Brain microvascular endothelial cell (primary cell): ENCODE results near the gene EEFSEC.

Experiments
- DNase-seq: peaks from one replicate; pipeline ENCODE4 v3.0.0-alpha.2; 2020
- H3K27ac ChIP-seq: fragments of 250-450 bp; sonication (Bioruptor Pico); 2 replicates; pipeline ENCODE4 v1.5.1; 2020; ENCODE audit warnings: mild to moderate bottlenecking, moderate library complexity
- H3K27me3 ChIP-seq: fragments of 250-450 bp; sonication (Bioruptor Pico); replicated peaks from 2 replicates; pipeline ENCODE4 v1.5.1; 2020; ENCODE audit warnings: mild to moderate bottlenecking
- H3K36me3 ChIP-seq: fragments of 250-450 bp; sonication (Bioruptor Pico); replicated peaks from 2 replicates; pipeline ENCODE4 v1.5.1; 2020; ENCODE audit warnings: mild to moderate bottlenecking
- H3K4me3 ChIP-seq: 2 replicates; pipeline ENCODE4 v1.5.1; 2011; ENCODE audit warnings: low read depth, mild to moderate bottlenecking, control low read depth, low read length, moderate library complexity
- in situ Hi-C: cut with HindIII; loops from 2 replicates; pipeline ENCODE4 v1.10.0; 2017; ENCODE audit warnings: low sequenced_read_pairs, low pct_ligation_motif_present
- TF ChIP-seq, protein P1 (sequence below): IDR thresholded peaks from 2 replicates; pipeline ENCODE4 v1.5.1; 2011; ENCODE audit warnings: low read depth, mild to moderate bottlenecking, moderate library complexity, low read length, control low read depth, inconsistent platforms; ENCODE audit errors: missing control alignments

The EEFSEC gene

DNA sequence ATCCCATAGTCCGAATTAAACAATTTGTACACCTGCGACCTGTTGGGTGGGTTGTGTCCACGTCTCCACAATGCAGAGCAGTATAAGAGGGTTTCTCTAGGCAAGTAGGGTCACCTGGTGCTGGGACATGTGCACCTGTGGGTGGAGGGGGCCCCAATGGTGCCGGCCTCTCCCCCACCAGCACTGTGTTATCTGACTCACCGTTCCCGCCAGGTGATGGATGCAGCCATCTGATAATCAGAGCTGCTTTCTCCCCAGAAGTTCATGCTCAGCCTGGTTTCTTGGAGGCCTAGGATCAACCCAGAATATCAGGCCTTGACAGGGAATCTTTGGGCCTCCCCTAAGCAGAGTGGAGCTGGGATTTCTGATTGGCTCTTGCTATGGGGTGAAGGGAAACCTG is 227.4 kb downstream of the EEFSEC start:
- Histone ChIP-seq H3K4me3 (no peak overlapping the region), H3K27ac (no peak overlapping the region), H3K27me3 (no peaks in the 10 kb centered on the region), H3K36me3 (no peaks in the 10 kb centered on the region)
- in situ Hi-C loops = no loop called here
- no peak for DNase-seq
- TF ChIP-seq, protein P1, sequence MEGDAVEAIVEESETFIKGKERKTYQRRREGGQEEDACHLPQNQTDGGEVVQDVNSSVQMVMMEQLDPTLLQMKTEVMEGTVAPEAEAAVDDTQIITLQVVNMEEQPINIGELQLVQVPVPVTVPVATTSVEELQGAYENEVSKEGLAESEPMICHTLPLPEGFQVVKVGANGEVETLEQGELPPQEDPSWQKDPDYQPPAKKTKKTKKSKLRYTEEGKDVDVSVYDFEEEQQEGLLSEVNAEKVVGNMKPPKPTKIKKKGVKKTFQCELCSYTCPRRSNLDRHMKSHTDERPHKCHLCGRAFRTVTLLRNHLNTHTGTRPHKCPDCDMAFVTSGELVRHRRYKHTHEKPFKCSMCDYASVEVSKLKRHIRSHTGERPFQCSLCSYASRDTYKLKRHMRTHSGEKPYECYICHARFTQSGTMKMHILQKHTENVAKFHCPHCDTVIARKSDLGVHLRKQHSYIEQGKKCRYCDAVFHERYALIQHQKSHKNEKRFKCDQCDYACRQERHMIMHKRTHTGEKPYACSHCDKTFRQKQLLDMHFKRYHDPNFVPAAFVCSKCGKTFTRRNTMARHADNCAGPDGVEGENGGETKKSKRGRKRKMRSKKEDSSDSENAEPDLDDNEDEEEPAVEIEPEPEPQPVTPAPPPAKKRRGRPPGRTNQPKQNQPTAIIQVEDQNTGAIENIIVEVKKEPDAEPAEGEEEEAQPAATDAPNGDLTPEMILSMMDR = no peak

DNA sequence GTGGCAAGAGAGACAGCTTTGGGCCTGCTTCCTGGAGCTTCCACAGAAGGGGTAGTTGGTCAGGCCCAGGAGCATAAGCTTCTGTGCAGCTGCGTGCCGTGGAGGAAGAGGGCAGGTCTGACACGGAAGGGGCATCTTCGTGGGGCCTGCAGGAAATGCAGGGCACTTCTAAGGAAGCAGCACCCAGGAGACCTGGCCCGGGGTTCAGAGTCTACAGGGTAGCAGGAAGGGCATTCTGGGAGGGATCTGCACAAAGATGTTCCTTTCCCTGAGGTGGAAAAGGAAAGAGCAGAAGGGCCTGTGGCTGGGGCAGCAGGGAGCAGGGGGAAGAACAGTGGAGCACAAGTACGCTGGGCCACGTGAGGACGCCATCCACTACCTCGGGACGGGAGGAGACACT is 228.3 kb downstream of the EEFSEC start:
- H3K36me3 ChIP-seq = no peaks in the 10 kb centered on the region
- no peak for DNase-seq
- no peak overlapping the region for H3K4me3 ChIP-seq
- in situ Hi-C loops = no loop called here
- H3K27ac ChIP-seq = no peak overlapping the region
- TF ChIP-seq, protein P1 = no peak
- H3K27me3 ChIP-seq = no peaks in the 10 kb centered on the region

DNA sequence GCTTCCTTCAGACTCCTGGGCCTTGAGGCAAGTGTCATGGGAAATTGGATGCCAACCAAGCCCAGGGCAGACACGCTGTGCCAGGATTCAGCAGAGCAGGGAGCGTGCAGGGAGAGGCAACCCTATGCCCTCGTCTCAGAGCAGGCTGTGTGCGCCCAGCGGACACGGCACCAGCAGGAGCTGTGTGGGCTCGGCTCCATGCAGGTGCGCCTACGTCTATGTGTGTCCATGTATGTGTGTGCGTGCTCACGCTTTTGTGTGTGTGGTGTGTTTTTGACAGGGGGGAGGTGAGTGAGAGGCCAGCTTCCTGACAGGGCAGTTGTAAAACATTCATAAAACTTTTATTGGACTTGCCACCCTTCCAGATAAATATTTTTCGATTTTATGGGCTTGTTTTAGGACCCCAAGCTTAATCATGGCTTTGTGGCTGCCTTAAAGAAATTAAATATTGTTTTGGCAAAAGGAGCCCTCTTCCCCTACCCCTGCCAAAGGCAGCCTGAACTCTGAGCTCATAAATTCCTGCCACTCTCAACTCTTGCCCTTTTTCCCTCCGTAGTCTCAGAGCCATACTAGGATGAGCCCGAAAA is 229.0 kb downstream of the EEFSEC start:
- H3K36me3 ChIP-seq = no peaks in the 10 kb centered on the region
- in situ Hi-C loops = no loop called here
- H3K27me3 ChIP-seq = no peaks in the 10 kb centered on the region
- no peak overlapping the region for H3K27ac ChIP-seq
- H3K4me3 ChIP-seq = no peak overlapping the region
- TF ChIP-seq, protein P1 = no peak
- no peak for DNase-seq

DNA sequence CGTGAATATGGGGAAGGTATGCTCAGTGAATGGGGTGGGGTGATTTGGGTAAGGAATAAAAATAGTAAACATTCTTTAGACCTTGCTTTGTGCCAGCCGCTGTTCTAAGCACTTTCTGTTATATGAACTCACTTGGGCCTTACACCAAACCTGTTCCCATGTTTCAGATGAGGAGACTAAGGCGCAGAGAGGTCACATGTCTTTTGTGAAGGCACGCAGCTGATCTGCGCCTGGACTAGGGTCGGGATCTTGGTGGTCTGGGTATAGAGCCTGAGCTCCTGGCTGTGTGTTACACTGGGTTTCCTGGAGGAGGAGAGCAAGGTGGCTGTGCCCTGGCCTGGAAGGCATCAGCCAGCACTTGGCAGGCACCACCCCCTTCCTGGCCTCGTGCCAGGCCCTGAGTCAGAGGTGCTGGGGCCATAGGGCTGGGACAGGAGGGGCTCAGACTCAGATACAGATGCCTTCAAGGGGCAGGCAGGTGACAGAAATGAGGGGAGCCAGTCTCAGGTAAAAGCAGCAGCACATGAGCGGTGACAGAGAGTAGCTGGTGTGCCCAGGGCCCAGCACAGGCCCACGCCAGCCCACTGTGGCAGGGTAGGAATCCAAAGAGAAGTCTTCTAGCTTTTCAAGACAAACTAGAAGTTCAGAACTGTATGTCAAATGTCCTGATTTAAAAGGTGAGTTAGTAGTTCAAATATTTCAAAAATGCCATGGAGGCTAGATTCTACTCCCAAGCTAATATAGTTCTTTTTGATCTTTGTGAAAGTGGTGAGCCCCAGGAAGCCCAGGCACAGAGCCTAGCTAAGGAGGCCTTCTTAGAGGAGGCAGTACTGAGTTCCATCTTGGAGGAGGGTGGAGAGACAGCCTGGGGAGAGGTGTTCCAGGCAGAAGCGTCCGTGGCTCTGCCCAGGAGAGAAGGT is 230.3 kb downstream of the EEFSEC start:
- in situ Hi-C loops = no loop called here
- H3K27me3 ChIP-seq = no peaks in the 10 kb centered on the region
- DNase-seq = no peak
- H3K36me3 ChIP-seq = no peaks in the 10 kb centered on the region
- H3K27ac ChIP-seq = no peak overlapping the region
- no peak overlapping the region for H3K4me3 ChIP-seq
- TF ChIP-seq, protein P1 = no peak

DNA sequence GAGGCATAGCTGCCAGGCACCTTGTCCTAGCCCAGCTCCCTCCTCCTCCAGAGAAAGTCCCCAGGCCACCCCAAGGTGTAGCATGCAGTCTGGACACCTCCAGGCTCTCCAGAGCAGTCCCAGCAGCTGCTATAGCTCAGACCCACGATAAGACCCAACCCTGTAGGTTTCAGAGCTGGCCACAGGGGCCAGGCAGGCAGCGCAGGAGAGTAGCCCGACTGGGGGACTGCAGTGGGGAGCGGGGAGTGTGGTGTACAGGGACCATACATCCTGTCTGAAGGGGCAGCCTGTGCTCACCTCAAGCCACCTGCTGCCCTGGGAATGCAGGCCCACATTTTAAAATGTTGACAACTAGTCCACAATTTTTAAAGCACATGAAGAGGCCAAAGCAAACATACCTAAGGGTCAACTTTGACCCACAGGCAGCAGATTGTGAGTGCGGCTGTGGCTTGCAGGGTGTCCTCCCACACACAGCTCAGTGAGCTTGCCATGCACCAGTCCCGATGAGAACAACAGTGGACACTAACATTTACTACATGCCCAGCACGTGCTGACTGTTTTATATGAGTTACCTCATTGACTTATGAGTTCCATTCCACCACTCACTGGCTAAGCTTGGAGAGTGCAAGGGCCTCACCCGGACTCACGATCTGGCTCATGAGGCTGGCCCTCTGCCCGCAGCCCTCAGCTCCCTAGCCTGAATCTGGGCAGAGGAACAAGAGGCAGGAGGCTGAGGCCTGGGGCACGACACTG is 232.0 kb downstream of the EEFSEC start:
- Histone ChIP-seq H3K36me3 (no peaks in the 10 kb centered on the region), H3K27ac (no peak overlapping the region), H3K4me3 (no peak overlapping the region), H3K27me3 (no peaks in the 10 kb centered on the region)
- peak; percentile 11 for DNase-seq
- TF ChIP-seq, protein P1 = no peak
- in situ Hi-C loops = no loop called here
